Prostate gland (tissue), 2 donors: Measurements from ENCODE around the gene TPCN1. TPM values are rescaled to one million over a fixed set of nuclear protein-coding genes. Genes with fewer than 3 reads are reported as not detected.

Source experiments
- DNase-seq: peaks from one replicate; pipeline ENCODE4 v3.0.0-alpha.2; 2019; ENCODE audit warnings: low spot score
- H3K27ac ChIP-seq, 2 donors: fragments of 200-600 bp; sonication (generic); 2 replicates each; pipeline ENCODE4 v1.5.1; 2017 to 2019
- H3K27me3 ChIP-seq: fragments of 200-600 bp; sonication (generic); replicated peaks from 2 replicates; pipeline ENCODE4 v1.5.1; 2019; ENCODE audit not compliant: insufficient read depth
- H3K36me3 ChIP-seq, 2 donors: fragments of 200-600 bp; sonication (generic); 1 replicate in 1 of 2; 2 replicates in 1 of 2; pipeline versions ENCODE4 v1.5.1 to v1.8.1; 2017 to 2019
- H3K4me1 ChIP-seq: fragments of 200-600 bp; sonication (generic); replicated peaks from 2 replicates; pipeline ENCODE4 v1.5.1; 2019
- H3K4me3 ChIP-seq, 2 donors: fragments of 200-600 bp; sonication (generic); 2 replicates each; pipeline ENCODE4 v1.5.1; 2017 to 2019
- H3K9me3 ChIP-seq: fragments of 200-600 bp; sonication (generic); 2 replicates; pipeline ENCODE4 v1.5.1; 2017
- POLR2A ChIP-seq: fragments of 450-650 bp; IDR thresholded peaks from one replicate; pipeline ENCODE4 v1.6.1; 2016; ENCODE audit warnings: antibody characterized with exemption, mild to moderate bottlenecking
- POLR2AphosphoS5 ChIP-seq: sonication (generic); formaldehyde crosslinking; IDR thresholded peaks from one replicate; pipeline ENCODE4 v1.6.1; 2017; ENCODE audit warnings: antibody characterized with exemption
- WGBS: methylation state at CpG from one replicate; pipeline ENCODE4 v1.1.5; 2018; 5-methylcytosine and 5-hydroxymethylcytosine counted together
- intact Hi-C: fragments of 100-400 bp; cut with DNase I; formaldehyde crosslinking; loops from one replicate; pipeline ENCODE4 v1.14.2; 2022
- total RNA-seq, 2 donors: library from RNA; depleted of rRNA; stranded (reverse); fragments of >200 nt; gene quantifications; one replicate each; pipeline ENCODE4 v1.1.0, GENCODE V29; 2016
- TF ChIP-seq, protein P1 (sequence below), 4 experiments: fragments of 200-600 bp in 2 of 4; fragments of 450-650 bp in 2 of 4; sonication (generic) in 2 of 4; IDR thresholded peaks; 1 replicate in 3 of 4; 2 replicates in 1 of 4; pipeline ENCODE4 v1.5.1; 2016 to 2019; ENCODE audit warnings: antibody characterized with exemption in 4 of 4, mild to moderate bottlenecking in 2 of 4, moderate library complexity in 2 of 4

Gene TPCN1
- total RNA-seq, 2 donors from 2014 or later = 52.6 to 65.3 TPM

DNA sequence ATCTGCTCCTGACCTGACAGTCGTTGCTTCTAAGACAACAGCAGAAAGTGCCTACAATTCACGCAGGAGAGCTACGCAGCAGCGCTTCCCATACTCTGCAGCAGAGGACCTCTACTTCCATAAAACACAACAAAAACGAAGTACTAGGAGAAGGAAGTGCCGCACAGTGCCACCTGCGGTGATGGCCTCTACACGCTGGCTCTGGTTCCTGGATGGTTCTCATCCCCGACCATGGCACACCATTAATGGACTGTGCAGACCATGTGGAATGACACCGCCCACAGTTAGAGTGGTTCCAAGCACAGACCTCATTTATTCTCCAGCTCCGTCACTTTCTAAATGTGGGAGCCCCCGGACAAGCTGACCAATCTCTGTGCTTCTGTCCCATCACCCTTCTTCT, 28.3 kb downstream of the TPCN1 start:
- intact Hi-C loops = no loop called here
- no peak overlapping the region for H3K27ac ChIP-seq
- no peaks in the 10 kb centered on the region for H3K36me3 ChIP-seq
- H3K4me3 ChIP-seq = no peak overlapping the region
- TF ChIP-seq, protein P1, sequence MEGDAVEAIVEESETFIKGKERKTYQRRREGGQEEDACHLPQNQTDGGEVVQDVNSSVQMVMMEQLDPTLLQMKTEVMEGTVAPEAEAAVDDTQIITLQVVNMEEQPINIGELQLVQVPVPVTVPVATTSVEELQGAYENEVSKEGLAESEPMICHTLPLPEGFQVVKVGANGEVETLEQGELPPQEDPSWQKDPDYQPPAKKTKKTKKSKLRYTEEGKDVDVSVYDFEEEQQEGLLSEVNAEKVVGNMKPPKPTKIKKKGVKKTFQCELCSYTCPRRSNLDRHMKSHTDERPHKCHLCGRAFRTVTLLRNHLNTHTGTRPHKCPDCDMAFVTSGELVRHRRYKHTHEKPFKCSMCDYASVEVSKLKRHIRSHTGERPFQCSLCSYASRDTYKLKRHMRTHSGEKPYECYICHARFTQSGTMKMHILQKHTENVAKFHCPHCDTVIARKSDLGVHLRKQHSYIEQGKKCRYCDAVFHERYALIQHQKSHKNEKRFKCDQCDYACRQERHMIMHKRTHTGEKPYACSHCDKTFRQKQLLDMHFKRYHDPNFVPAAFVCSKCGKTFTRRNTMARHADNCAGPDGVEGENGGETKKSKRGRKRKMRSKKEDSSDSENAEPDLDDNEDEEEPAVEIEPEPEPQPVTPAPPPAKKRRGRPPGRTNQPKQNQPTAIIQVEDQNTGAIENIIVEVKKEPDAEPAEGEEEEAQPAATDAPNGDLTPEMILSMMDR (IDR thresholded peaks at IDR 0.05) = no peak
- no peak for TF ChIP-seq POLR2A
- no peak for TF ChIP-seq POLR2AphosphoS5
- H3K9me3 ChIP-seq = no peaks in the 10 kb centered on the region
- 91% methylated on average over 12 of the region's 12 CpGs for WGBS
- peaks cover 16% of the 10 kb centered on the region for H3K4me1 ChIP-seq
- no peaks in the 10 kb centered on the region for H3K27me3 ChIP-seq
- DNase-seq = no peak

DNA sequence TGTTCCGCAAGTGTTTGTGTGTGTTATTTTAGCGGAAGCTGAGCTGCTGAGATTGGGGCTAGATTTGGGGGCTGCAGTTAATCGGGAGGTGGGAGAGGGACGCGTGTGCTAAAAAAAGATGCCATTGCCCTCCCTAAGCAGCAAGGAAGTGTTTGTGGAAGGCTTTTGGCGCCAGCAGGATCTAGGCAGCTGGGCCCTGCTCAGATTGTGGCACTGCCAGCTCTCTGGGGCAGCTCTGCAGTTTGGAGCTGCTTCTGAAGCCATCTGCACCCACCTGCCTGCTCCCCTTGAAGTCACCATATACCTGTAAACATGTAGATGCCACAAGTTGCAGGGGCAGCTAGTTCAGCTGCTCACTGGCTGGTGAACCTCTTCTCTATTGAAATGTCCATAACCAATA, 28.8 kb downstream of the TPCN1 start:
- Histone ChIP-seq H3K36me3 (no peaks in the 10 kb centered on the region), H3K4me1 (peaks cover 11% of the 10 kb centered on the region)
- WGBS = 96% methylated on average over 6 of the region's 6 CpGs

DNA sequence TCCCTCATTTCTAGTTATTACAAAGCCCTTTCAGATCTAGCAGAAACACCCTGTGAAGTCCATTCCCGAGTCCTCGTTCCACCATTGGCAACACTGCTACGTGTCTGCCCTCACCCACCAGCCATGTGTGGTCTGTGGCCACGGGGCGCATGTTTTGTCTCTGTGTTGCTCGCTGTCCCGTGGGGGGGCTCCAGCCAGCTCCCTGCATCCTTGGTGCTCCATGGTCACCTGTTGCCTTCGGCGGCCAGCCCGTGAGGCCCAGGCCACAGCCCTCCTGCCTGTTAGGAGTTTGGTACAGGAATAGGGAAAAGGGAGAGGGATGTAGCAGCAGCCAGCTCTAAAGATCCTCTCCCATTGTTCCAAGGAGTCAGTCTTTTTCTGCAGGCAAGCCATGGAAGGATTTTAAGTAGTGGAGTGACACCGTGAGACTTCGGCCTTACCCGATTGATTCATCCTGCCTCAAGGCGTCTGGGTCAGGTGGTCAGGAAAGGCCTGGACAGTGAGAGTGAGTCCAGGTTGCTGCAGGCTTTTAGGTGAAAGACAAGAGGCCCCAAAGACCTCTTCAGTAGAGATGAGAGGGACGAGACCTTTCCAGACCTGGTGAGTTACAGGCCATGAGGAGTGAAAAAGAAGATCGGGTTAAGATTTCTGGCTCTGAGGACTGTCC, 30.3 kb downstream of the TPCN1 start:
- H3K9me3 ChIP-seq = no peaks in the 10 kb centered on the region
- no peaks in the 10 kb centered on the region for H3K36me3 ChIP-seq
- no peaks in the 10 kb centered on the region for H3K27me3 ChIP-seq
- H3K4me1 ChIP-seq = peaks cover 7% of the 10 kb centered on the region
- 95% methylated on average over 16 of the region's 16 CpGs for WGBS
- no peak overlapping the region for H3K27ac ChIP-seq
- TF ChIP-seq POLR2A = no peak
- TF ChIP-seq, protein P1 (IDR thresholded peaks at IDR 0.05) = no peak
- TF ChIP-seq POLR2AphosphoS5 = no peak
- H3K4me3 ChIP-seq = no peak overlapping the region
- intact Hi-C loops = no loop called here
- DNase-seq = no peak

More for the DNA sequence above, 28.8 kb downstream of the TPCN1 start:
- Histone ChIP-seq H3K9me3 (no peaks in the 10 kb centered on the region), H3K4me3 (no peak overlapping the region), H3K27me3 (no peaks in the 10 kb centered on the region), H3K27ac (no peak overlapping the region)
- intact Hi-C loops = no loop called here
- no peak for TF ChIP-seq POLR2A
- TF ChIP-seq, protein P1 (IDR thresholded peaks at IDR 0.05) = no peak
- TF ChIP-seq POLR2AphosphoS5 = no peak
- no peak for DNase-seq

DNA sequence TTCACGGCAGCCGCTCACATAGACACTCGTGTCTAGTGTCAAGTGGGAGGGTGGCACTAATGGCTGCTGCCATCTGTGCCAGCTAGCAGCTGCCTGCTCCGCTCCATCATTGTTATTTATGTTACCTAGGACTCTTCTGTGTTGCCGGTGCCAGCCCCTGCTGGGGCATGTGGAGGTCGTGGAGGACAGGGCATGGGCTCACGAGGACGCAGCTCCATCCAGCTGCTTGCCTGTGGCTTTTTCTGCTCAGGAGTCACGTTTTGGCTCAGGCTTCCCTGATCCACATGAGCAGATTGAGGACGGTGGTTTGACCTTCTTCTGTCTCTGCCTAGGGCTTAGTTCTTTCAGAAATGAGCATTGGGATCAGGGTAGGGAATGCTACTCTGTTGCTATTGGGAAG, 31.2 kb downstream of the TPCN1 start:
- intact Hi-C loops = no loop called here
- H3K27me3 ChIP-seq = no peaks in the 10 kb centered on the region
- 92% methylated on average over 10 of the region's 10 CpGs for WGBS
- H3K9me3 ChIP-seq = no peaks in the 10 kb centered on the region
- TF ChIP-seq POLR2A (no peak), POLR2AphosphoS5 (no peak)
- TF ChIP-seq, protein P1 (IDR thresholded peaks at IDR 0.05) = no peak
- H3K27ac ChIP-seq = no peak overlapping the region
- H3K4me1 ChIP-seq = no peaks in the 10 kb centered on the region
- DNase-seq = no peak
- H3K4me3 ChIP-seq = no peak overlapping the region
- no peaks in the 10 kb centered on the region for H3K36me3 ChIP-seq
